ENCODE measurements around the gene PROSER3. TPM values are rescaled to one million over a fixed set of nuclear protein-coding genes. Genes with fewer than 3 reads are reported as not detected.
A peak's percentile ranks its signal among the peaks of the same experiment; 100 is the strongest.

PROSER3 gene
- total and polyA plus RNA-seq, 8 donors = 19.0 to 22.2 (median 21.0) TPM

DNA sequence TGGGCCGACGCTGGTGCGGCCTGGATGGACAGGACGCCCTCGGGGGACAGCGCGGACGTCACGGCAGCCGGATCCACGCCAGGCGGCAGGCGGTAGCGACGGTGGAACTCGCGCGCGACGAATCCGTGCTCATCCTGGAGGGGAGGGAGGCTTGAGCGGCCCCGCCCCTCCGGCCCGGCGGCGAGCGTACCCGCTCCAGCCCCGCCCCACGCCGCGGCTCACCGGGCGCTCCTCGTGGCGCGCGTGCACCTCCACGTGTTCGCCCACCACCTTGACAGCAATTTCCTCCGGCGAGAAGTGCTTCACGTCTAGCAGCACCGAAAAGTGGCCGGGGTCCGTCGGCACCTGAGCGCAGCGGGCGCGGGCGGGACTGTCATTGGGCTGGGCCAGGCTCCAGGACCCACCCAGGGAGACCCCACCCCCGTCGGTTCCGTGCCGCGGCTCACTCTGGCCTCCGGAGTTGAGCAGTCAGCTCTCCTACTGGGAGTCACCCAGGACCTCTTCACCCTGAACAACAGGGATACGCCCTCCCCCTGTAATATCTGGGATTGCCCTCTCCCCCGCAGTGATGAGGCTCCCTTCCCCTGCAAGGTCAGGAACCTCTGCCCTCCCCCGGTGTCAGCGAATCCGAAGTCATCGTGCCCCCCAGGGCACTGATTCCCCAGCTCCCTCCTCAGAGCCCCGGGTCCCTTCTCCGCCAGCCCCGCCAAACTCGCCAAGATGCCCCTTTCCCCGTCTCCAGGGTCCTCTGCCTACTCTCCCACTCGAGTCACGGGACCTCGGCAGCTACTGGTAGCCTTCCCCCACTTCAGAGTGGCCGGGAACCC, 2.2 kb upstream of the PROSER3 start:
- intact Hi-C loops (cut with DNase I) = no loop called here
- ATAC-seq = peak; percentile 7

DNA sequence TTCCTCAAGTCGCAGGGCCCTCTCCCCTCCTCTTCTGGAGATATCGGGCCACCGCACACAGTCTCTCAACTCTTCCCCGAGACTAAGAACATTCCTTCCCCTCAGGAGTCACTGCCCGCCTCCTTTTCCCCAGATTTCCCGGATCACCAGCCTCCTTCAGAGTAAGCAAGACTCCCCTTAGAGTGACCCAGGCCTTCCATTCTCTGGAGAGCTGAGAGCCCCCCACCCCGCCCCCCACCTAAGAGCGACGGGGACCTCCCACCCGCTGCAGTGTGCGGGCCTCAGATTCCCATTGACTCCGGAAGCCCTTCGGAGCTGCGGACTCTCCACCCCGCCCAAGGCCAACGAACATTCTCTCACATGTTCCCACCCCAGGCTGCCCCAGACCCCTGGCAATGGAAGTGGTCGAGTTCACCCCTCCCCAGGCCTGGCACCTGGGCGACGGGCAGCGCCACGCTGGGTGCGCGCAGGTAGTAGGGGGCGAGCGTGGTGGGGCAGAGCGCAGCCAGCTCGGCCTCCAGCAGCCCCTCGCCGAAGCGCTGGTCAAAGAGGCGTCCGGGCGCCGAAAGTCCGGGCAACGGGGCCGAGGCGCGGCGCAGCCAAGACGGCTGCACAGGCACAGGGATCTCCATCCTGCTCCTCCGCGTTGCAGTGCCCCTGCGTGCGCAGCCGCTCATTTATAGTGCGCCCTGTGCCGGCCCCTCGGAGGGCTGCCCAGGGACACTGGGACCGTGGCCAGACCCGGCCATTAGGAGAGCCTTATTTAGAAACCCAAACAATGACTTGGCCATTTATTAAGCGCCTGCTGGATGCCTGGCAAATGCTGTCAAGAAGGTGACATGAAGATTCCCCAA, 1.4 kb upstream of the PROSER3 start, which contains the start of gene HSPB6:
HSPB6 (minus strand) TSS at position 653 of the 854 bp plus-strand sequence; CDS start at position 632, 21 bp downstream.
- intact Hi-C loops (cut with DNase I) = no loop called here

More for the DNA sequence above, 2.2 kb upstream of the PROSER3 start:
- H3K36me3 ChIP-seq = peaks cover 0 to 40% of the 10 kb centered on the region in 2 donors
- peak overlapping the region; percentile 86 to 94 for H3K27ac ChIP-seq
- H3K4me1 ChIP-seq = peaks cover 13 to 41% of the 10 kb centered on the region in 2 donors
- TF ChIP-seq, protein P1, sequence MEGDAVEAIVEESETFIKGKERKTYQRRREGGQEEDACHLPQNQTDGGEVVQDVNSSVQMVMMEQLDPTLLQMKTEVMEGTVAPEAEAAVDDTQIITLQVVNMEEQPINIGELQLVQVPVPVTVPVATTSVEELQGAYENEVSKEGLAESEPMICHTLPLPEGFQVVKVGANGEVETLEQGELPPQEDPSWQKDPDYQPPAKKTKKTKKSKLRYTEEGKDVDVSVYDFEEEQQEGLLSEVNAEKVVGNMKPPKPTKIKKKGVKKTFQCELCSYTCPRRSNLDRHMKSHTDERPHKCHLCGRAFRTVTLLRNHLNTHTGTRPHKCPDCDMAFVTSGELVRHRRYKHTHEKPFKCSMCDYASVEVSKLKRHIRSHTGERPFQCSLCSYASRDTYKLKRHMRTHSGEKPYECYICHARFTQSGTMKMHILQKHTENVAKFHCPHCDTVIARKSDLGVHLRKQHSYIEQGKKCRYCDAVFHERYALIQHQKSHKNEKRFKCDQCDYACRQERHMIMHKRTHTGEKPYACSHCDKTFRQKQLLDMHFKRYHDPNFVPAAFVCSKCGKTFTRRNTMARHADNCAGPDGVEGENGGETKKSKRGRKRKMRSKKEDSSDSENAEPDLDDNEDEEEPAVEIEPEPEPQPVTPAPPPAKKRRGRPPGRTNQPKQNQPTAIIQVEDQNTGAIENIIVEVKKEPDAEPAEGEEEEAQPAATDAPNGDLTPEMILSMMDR (IDR thresholded peaks at IDR 0.05) = no peak
- H3K9me3 ChIP-seq = no peaks in the 10 kb centered on the region
- peak in 2 of 4 donors; percentile 69 to 84 for DNase-seq
- H3K27me3 ChIP-seq = peaks cover 0 to 21% of the 10 kb centered on the region in 2 donors
- H3K4me3 ChIP-seq = peak overlapping the region; percentile 21 to 92

DNA sequence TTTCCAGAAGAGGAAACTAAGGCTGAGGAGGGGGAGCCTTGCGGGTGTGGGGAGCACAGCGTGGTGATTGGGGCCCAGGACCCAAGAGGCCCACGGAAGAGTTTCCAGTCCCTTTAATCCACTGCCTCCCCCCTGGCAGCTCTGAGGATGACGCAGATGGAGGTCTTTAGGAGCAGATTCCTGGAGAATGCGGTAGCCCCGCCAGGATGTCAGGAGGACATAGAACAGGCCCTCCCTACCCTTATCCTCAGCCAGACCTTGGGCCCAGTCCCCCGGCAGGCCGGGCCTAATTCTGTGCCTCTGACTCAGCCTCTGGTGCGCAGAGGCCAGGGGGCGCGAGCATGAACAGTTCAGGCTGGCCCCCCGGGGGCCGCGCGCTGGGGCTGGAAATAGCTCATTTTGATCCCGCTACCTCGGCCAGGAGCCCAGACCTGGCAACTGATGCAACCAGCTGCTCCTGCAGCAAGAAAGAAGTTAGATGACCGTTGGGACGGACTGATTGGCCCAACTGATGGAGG, 686 bp upstream of the PROSER3 start:
- DNase-seq = peak; percentile 81 to 92 (median 84)
- H3K4me1 ChIP-seq = peaks cover 13 to 41% of the 10 kb centered on the region in 2 donors
- H3K27ac ChIP-seq = peak overlapping the region; percentile 86 to 94
- H3K36me3 ChIP-seq = peaks cover 0 to 38% of the 10 kb centered on the region in 2 donors
- no peaks in the 10 kb centered on the region for H3K9me3 ChIP-seq
- TF ChIP-seq, protein P1 (IDR thresholded peaks at IDR 0.05) = no peak
- peaks cover 0 to 21% of the 10 kb centered on the region in 2 donors for H3K27me3 ChIP-seq
- peak; percentile 39 for ATAC-seq
- H3K4me3 ChIP-seq = peak overlapping the region; percentile 19 to 92
- intact Hi-C loops (cut with DNase I) = no loop called here

More for the DNA sequence above, 1.4 kb upstream of the PROSER3 start, which contains the start of gene HSPB6:
- Histone ChIP-seq H3K9me3 (no peaks in the 10 kb centered on the region), H3K27ac (peak within 1 kb of the TSS; percentile 94 to 95), H3K4me1 (peaks cover 13 to 41% of the 10 kb centered on the region in 2 donors), H3K36me3 (peaks cover 0 to 38% of the 10 kb centered on the region in 2 donors), H3K27me3 (peaks cover 0 to 21% of the 10 kb centered on the region in 2 donors), H3K4me3 (peak within 1 kb of the TSS; percentile 21 to 92)
- ATAC-seq = peak; percentile 5
- DNase-seq = peak in 3 of 4 donors; percentile 78 to 85 (median 82)
- TF ChIP-seq, protein P1 (IDR thresholded peaks at IDR 0.05) = no peak

DNA sequence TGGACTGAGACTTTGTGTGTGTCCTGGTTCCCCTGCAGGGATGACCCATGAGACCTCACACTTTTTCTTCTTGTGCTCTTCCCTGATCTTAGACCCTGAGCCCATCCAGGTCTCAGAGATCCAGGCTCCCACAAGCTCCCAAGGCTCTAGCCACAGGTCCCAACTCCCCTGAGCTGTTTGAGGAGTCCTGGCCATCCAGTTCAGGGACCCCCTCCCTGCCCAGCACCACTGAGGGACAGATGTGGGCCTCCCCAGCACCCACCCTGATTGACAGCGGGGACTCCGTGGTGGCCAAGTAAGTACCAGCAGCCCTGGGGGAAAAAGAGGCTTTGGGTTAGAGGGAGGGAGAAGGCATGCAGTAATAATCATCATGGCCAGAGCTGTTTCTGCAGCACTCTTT, 1.7 kb downstream of the PROSER3 start:
- no peak for DNase-seq
- Histone ChIP-seq H3K27ac (no peak overlapping the region), H3K36me3 (peaks cover 0 to 35% of the 10 kb centered on the region in 2 donors), H3K9me3 (no peaks in the 10 kb centered on the region), H3K4me3 (no peak overlapping the region), H3K4me1 (peaks cover 13 to 41% of the 10 kb centered on the region in 2 donors), H3K27me3 (peaks cover 0 to 21% of the 10 kb centered on the region in 2 donors)
- intact Hi-C loops (cut with DNase I) = no loop called here
- no peak for ATAC-seq
- TF ChIP-seq, protein P1 (IDR thresholded peaks at IDR 0.05) = no peak
